Astrocyte (in vitro differentiated cells and primary cell): Measurements from ENCODE around the gene F10.

ENCODE experiments used
- CTCF ChIP-seq: IDR thresholded peaks from 2 replicates; pipeline ENCODE4 v1.5.1; 2011; ENCODE audit warnings: low read depth, mild to moderate bottlenecking, inconsistent platforms, low read length, moderate library complexity; ENCODE audit not compliant: insufficient read depth
- EZH2 ChIP-seq: IDR thresholded peaks from 2 replicates; pipeline ENCODE4 v1.6.1; 2012; ENCODE audit warnings: mild to moderate bottlenecking, low read length, inconsistent platforms; ENCODE audit not compliant: insufficient read depth

DNA sequence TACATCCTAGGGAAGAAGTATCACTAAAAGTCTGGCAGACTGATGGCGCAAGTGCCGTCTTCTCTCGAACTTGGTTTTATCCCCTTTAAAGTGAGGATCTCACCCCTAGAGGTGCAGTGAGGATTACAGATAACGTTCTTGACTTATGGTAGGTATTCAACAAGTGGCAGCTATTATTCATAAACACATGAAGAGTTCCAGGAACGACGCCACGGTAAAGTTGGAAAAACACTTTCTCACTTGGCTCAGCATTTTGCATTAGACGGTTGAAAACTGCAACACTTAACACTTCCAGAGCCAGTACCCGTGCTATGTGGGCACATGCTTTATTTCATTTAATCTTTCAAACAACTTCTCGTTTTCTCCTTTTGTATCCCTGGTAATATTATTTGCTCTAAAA, 44.6 kb downstream of the F10 start:
- no peak for TF ChIP-seq CTCF
- TF ChIP-seq EZH2, result no peak
